Nucleus accumbens (tissue), 56 donors: ENCODE data around the gene STXBP5L.
"Not testable (repeated sequence)": the region's sequence is repeated elsewhere in the genome, so short reads cannot be mapped to it uniquely, and the experiment has no call there.

Source experiments
- DNase-seq, 56 donors: peaks; one replicate each; lab custom pipeline; 2025; lab: John Stamatoyannopoulos, UW

STXBP5L gene

DNA sequence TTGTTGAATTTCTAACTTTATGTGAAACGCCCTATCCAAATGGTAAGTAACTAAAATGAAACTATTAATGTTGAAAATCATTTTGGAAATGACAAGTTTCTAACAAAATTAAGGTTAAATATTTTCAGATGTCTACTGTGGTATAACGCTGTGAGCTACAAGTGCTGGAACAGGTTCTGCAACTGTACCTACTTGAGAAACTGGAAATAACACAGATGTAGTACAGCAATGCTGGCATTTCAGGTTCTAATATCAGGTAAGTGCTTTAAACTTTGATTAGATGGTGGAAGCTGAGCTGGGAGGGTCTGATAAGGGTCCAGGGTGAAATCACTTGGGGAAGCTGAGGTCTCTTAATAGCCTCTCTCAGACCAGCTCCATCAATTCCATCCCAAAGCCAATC lies 315.1 kb downstream of the STXBP5L start:
- no peak for DNase-seq

DNA sequence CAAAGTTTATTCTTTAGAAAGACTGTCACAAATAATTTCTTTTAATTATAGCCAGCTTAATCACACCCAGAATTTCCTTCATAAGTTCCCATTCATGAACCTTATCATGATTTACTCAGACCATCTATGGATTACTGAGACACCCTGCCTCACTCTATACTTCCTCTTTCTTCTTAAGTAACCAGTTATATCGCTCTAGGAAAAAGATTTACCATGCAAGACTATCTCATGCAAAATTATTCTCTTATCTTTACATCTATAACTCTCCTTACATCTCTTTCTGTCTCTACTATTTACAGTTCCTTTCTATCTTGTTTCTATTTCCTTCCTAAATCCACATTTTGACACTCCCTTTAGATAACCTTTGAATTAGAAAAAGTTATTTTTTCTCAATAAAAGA lies 321.0 kb downstream of the STXBP5L start:
- DNase-seq: no peak

DNA sequence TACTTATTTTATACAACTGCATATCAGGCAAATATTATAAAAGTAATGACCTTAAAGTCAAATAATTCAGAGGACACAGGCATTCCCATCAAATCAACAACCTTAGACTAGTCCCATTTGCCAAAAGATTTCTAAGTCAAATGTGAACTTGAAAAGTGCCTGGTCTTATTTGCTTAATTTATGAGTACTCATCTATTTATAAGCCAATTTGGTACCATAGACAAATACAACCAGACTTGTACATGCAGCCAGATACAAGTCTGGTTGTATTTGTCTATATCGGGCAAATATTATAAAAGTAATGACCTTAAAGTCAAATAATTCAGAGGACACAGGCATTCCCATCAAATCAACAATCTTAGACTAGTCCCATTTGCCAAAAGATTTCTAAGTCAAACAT lies 322.2 kb downstream of the STXBP5L start:
- DNase-seq: not testable (repeated sequence)

DNA sequence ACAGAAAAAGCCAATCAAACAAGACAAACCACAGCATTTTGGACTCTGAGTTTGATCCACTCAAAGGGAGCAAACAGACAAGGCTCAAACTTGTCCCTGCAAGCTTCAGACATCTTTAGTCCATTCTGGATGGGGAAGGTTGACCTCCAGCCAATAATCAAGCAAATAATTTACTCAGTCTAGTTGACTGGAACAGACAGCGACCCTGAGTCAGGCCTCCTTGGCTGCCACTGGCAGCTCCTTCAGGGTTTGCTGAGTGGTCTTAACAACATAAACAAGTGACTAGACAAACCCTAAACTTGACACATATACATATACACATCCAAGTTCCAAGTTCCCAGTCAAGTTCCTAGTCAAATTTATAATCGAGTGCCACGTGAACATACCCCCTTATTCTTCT lies 323.9 kb downstream of the STXBP5L start:
- DNase-seq: no peak

DNA sequence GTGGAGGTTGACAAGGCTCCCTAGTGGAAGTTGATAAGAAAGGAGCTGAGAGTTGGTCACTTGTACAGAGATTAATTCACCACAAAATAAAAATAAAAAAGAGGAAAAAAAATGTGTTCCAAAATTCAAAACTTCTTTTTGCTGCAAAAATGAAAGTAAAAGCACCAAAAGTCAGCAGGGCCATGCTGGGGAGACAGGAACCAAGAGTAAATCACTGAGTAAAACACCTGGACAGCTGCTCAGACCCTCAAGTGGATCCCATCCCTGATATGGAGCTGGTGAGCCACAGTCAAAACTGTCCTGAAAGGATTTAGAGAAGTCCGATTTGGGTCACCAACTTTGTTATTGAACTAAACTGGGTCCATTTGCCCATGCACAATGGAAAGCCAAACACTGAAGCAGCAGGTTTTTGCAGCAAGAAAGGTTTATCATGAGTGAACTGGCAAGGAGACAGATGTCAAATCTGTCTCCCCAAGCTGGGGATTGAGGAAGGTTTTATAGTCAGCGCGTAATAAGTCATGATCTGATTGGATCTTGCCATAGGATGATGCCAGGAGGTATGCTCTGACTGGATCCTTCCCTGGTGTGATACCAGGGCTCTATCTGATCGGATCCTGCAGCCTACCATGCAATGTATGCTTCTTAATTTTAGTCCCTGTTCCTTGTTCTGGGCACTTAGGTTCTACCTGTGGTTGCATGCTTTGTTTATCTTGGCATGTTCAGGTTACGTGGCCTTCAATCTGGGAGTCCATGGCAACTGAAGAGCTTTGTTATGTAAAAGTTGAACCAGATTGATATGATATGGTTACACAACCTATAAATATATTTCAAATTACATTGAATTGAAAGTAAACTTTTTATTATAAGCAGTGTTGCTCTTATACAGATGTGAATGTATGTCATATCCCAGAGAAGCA lies 324.6 kb downstream of the STXBP5L start:
- DNase-seq: no peak

- DNase-seq: no peak
Observed at GRCh38 chr3:121243208-121243607, 335.2 kb downstream of the STXBP5L start.

DNA sequence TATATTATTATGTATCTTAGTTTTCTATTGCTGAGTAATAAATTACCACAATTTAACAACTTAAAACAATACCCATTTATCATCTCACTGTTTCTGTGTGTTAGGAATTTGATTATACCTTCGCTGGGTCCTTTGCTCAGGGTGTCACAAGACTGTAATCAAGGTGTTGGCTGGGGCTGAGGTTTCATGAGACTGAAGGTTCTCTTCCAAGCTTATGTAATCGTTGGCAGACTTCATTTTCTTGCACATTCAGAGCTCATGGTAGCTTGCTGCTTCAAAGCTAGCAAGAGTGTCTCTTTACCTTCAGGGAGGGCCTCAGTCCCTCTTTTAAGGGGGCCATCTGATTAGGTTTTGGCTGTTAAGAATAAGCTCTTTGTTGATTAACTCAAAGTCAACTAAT lies 344.7 kb downstream of the STXBP5L start:
- no peak for DNase-seq

DNA sequence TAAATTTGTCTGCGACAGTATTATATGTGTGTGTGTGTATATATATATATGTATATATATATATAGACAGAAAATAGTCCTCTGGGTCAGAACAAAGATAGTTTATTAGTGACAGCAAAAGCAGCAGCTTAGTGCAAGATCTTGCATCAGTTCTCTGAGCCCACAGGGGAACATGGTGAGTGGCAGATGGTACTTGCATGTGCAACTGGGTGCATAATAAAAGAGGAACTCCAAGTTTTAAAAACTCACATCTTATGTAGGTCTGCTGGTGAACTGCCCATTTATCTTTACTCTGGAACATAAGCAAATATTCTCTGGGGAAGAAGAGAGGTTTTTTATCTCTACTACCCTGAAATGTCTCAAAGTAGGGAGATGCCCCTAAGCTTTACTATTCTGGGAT lies 361.4 kb downstream of the STXBP5L start:
- DNase-seq: no peak

GRCh38 chr3:121274411-121274810 lies 366.4 kb downstream of the STXBP5L start:
- no peak for DNase-seq

GRCh38 chr3:121295452-121295851 lies 387.4 kb downstream of the STXBP5L start:
- no peak for DNase-seq

DNA sequence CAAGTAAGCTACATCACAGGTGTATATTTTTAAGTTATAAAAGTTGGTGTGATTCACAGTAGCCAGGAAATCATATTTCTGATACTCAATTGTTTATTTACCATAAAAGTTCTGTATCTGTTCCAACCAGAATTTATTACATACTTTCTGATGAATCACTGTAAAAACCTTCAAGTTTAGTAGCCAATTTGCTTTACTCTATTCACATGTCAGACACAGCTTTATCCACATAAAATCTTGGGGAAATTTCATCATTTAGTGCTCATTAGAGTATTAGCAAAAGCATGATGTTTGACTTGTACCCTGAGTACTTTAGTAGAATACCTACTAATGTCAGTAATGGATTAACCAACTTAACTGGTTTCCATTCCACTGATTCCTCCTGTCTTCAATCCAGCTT lies 388.0 kb downstream of the STXBP5L start:
- no peak for DNase-seq

GRCh38 chr3:121324320-121324719 lies 416.3 kb downstream of the STXBP5L start:
- DNase-seq: no peak

- no peak for DNase-seq
Observed at GRCh38 chr3:121330118-121330517, 422.1 kb downstream of the STXBP5L start.

- DNase-seq: no peak
Observed at GRCh38 chr3:121330634-121331033, 422.6 kb downstream of the STXBP5L start.

- DNase-seq: not testable (repeated sequence)
Observed at GRCh38 chr3:121355960-121356359, 448.0 kb downstream of the STXBP5L start.

DNA sequence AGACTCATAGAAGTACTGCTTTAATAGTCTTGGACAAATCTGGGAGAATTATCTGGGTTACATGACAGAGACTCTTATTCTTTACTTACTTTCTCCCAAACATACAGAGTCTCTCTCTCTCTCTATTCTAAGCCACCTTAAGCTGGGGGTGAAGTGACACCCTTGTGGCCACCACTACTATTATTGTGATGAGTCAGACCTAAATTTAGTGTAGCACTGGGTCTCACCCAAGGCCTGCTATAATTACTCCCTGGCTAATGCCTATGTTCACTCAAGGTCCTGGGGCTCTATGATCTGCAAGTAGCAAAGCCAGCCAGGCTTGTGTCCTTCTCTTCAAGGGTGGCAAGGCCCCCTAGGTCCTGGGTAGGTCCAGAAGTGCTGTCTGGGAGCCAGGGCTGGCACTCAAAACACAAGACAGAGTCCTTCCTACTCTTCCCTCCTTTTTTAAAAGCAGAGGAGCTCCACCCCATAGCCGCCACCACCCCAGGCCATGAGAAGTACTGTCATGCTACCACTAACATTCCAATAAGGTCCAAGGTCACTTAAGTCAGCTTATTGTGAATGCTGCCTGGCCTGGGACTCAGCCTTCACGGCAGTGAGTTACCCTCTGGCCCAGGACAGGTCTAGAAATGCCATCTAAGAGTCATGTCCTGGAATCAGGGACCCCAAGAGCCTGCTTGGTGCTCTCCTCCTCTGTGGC lies 454.2 kb downstream of the STXBP5L start:
- DNase-seq: no peak

- DNase-seq: not testable (repeated sequence)
Observed at GRCh38 chr3:121388308-121388707, 480.3 kb downstream of the STXBP5L start.

DNA sequence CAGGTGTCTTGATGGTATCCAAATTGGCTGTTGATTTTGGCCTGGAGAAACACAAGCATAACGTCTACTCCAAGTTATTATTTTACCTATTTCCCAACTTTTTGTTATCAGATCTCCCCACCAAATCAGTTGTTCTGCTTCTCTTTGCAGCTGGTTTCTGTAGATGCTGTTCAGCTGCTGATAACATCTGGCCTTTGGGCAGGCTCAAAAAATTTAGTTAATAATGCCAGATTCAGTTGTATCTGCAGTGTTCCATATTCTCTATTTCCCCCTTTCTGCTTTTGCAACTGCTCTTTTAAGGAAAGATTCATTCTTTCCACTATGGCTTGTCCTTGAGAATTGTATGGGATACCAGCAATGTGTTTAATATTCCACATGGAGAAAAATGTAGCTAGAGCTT lies 488.0 kb downstream of the STXBP5L start:
- not testable (repeated sequence) for DNase-seq

DNA sequence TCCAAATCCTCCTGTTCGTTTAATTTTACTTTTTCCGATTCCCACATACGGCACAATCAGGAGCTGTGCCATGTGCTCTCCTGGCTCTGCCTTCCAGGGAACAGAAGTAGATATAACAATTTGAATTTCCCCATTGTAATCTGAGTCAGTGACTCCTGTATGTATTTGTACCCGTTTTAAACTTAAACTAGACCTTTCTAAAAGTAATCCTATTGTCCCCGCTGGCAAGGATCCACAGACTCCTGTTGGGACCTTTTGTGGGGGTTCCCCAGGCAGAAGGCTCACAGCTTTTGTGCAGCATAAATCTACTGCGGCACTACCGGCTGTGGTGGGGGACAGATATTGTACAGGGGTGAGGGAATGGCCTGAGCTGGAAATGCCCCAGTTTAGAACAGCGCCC lies 490.0 kb downstream of the STXBP5L start:
- DNase-seq: not testable (repeated sequence)

DNA sequence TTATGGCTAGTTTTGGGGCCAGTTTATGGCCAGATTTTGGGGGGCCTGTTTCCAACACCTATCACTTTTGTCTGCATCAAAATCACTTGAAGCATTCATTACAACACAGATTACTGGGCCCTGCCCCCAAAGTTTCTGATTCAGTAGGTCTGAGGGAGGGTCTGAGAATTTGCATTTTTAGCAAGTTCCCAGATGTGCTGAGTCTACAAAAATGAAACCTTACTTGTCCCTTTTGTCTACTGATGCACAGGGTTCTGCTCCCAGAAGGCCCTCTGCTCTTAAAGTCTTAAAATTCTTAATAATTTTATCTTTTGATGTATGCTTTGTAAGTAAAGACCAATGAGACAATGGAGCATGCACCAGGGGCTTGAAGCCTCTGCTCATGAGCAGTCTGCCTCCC lies 491.8 kb downstream of the STXBP5L start:
- no peak for DNase-seq

- no peak for DNase-seq
Observed at GRCh38 chr3:121405631-121406030, 497.6 kb downstream of the STXBP5L start.

GRCh38 chr3:121411523-121411922 lies 503.5 kb downstream of the STXBP5L start:
- no peak for DNase-seq
